GM21576 (cell line): ENCODE data around the gene MPND.

ENCODE experiments used
- ATAC-seq: cut with Tn5 transposase; IDR thresholded peaks from one replicate; pipeline ENCODE4 v1.9.1; 2021; ENCODE audit warnings: mild to moderate bottlenecking, moderate library complexity; ENCODE audit not compliant: unreplicated experiment

MPND gene

GRCh38 chr19:4376991-4377781 is 33.8 kb downstream of the MPND start:
- no peak for ATAC-seq

- no peak for ATAC-seq
Measured at GRCh38 chr19:4378886-4379285, 35.5 kb downstream of the MPND start.

- no peak for ATAC-seq
Measured at GRCh38 chr19:4379383-4380253, 36.3 kb downstream of the MPND start.

GRCh38 chr19:4380254-4380727 is 36.9 kb downstream of the MPND start:
- no peak for ATAC-seq

- ATAC-seq = no peak
Measured at GRCh38 chr19:4385291-4386040, 42.1 kb downstream of the MPND start.

GRCh38 chr19:4386041-4386782 is 42.9 kb downstream of the MPND start:
- ATAC-seq = no peak

GRCh38 chr19:4388337-4389063 is 45.1 kb downstream of the MPND start:
- ATAC-seq = no peak

GRCh38 chr19:4389064-4389375 is 45.7 kb downstream of the MPND start:
- ATAC-seq = no peak

- no peak for ATAC-seq
Measured at GRCh38 chr19:4389511-4390016, 46.2 kb downstream of the MPND start.

GRCh38 chr19:4390017-4390566 is 46.7 kb downstream of the MPND start:
- no peak for ATAC-seq

- no peak for ATAC-seq
Measured at GRCh38 chr19:4390567-4391305, 47.4 kb downstream of the MPND start.

GRCh38 chr19:4391306-4391693 is 47.9 kb downstream of the MPND start:
- ATAC-seq = no peak

GRCh38 chr19:4391701-4392483 is 48.5 kb downstream of the MPND start:
- no peak for ATAC-seq

GRCh38 chr19:4393947-4394590 is 50.7 kb downstream of the MPND start:
- ATAC-seq = no peak

- ATAC-seq = no peak
Measured at GRCh38 chr19:4396949-4397783, 53.8 kb downstream of the MPND start.

GRCh38 chr19:4399812-4400134 is 56.4 kb downstream of the MPND start:
- no peak for ATAC-seq
